HG02610 (cell line): Measurements from ENCODE around the gene CORO7.

Experiments
- ATAC-seq: cut with Tn5 transposase; IDR thresholded peaks from one replicate; pipeline ENCODE4 v1.9.1; 2021; ENCODE audit warnings: mild to moderate bottlenecking, moderate library complexity; ENCODE audit not compliant: unreplicated experiment

The CORO7 gene

GRCh38 chr16:4313563-4314531, 102.5 kb downstream of the CORO7 start:
- ATAC-seq: no peak

GRCh38 chr16:4309833-4310266, 106.5 kb downstream of the CORO7 start:
- no peak for ATAC-seq

GRCh38 chr16:4309102-4309832, 107.1 kb downstream of the CORO7 start:
- ATAC-seq: no peak

GRCh38 chr16:4307215-4308037, 109.0 kb downstream of the CORO7 start:
- ATAC-seq: peak; percentile 91

GRCh38 chr16:4306470-4307214, 109.8 kb downstream of the CORO7 start:
- ATAC-seq: no peak
